Stimulated activated CD4-positive, alpha-beta T cell treated with anti-CD3 and anti-CD28 coated beads, Interleukin-15, amount 100 ng/mL, for 48 hours (primary cell): ENCODE measurements around the gene CXXC5.

Experiments
- DNase-seq, 2 donors: peaks; one replicate each; pipeline ENCODE4 v3.0.0-alpha.2; 2020; ENCODE audit warnings: low read depth in 2 of 2

Gene CXXC5

GRCh38 chr5:139692679-139693308 is 44.6 kb downstream of the CXXC5 start:
- DNase-seq: no peak

- DNase-seq: no peak
Observed at GRCh38 chr5:139693676-139694364, 45.7 kb downstream of the CXXC5 start.

GRCh38 chr5:139694556-139695177 is 46.5 kb downstream of the CXXC5 start:
- no peak for DNase-seq

- no peak for DNase-seq
Observed at GRCh38 chr5:139695178-139695573, 47.0 kb downstream of the CXXC5 start.

GRCh38 chr5:139696167-139696893 is 48.2 kb downstream of the CXXC5 start:
- no peak for DNase-seq

- no peak for DNase-seq
Observed at GRCh38 chr5:139696894-139697658, 48.9 kb downstream of the CXXC5 start.

- no peak for DNase-seq
Observed at GRCh38 chr5:139698490-139699146, 50.5 kb downstream of the CXXC5 start.

GRCh38 chr5:139699351-139699750 is 51.2 kb downstream of the CXXC5 start:
- DNase-seq: no peak

GRCh38 chr5:139700711-139701055 is 52.5 kb downstream of the CXXC5 start:
- DNase-seq: no peak

GRCh38 chr5:139701056-139701741 is 53.0 kb downstream of the CXXC5 start:
- DNase-seq: no peak

- DNase-seq: no peak
Observed at GRCh38 chr5:139702548-139702947, 54.4 kb downstream of the CXXC5 start.

GRCh38 chr5:139704748-139705147 is 56.6 kb downstream of the CXXC5 start:
- no peak for DNase-seq

- DNase-seq: no peak
Observed at GRCh38 chr5:139705191-139705590, 57.0 kb downstream of the CXXC5 start.

- no peak for DNase-seq
Observed at GRCh38 chr5:139705655-139706587, 57.8 kb downstream of the CXXC5 start.

GRCh38 chr5:139707445-139708003 is 59.4 kb downstream of the CXXC5 start:
- DNase-seq: no peak

GRCh38 chr5:139708434-139708861 is 60.3 kb downstream of the CXXC5 start:
- no peak for DNase-seq

- DNase-seq: no peak
Observed at GRCh38 chr5:139708877-139709581, 60.9 kb downstream of the CXXC5 start.

- DNase-seq: no peak
Observed at GRCh38 chr5:139709582-139710318, 61.6 kb downstream of the CXXC5 start.
